Activated T-cell treated with anti-CD3 and anti-CD28 coated beads, Interleukin-2, amount 50 U/mL, for 72 hours (primary cell): ENCODE results near the gene LAPTM5. TPM values are rescaled to one million over a fixed set of nuclear protein-coding genes. Genes with fewer than 3 reads are reported as not detected.
A peak's percentile ranks its signal among the peaks of the same experiment; 100 is the strongest.

ENCODE experiments used
- ATAC-seq, 2 donors: fragments of 150-1000 bp; cut with Tn5 transposase; replicated peaks in 1 of 2; 2 replicates each; pipeline ENCODE4 v1.10.0; 2021; ENCODE audit warnings: moderate library complexity in 2 of 2, mild to moderate bottlenecking in 1 of 2
- DNase-seq, 2 donors: peaks; one replicate each; pipeline ENCODE4 v3.0.0; 2021 to 2022; ENCODE audit warnings: mixed read lengths in 1 of 2
- H3K27ac Mint-ChIP-seq: one replicate; pipeline ENCODE4 v1.8.0; 2022; ENCODE audit warnings: mild to moderate bottlenecking, moderate library complexity, mixed read lengths
- H3K27me3 Mint-ChIP-seq: one replicate; pipeline ENCODE4 v1.8.0; 2022; ENCODE audit warnings: low read depth, mixed read lengths
- H3K36me3 Mint-ChIP-seq, 2 donors: one replicate each; pipeline ENCODE4 v1.8.0; 2022; ENCODE audit warnings: mixed read lengths in 2 of 2, mild to moderate bottlenecking in 1 of 2; ENCODE audit not compliant: insufficient read depth in 2 of 2
- H3K4me1 Mint-ChIP-seq: one replicate; pipeline ENCODE4 v1.8.0; 2022; ENCODE audit warnings: low read depth, mixed read lengths
- H3K4me3 Mint-ChIP-seq, 2 donors: one replicate each; pipeline ENCODE4 v1.8.0; 2022; ENCODE audit warnings: mild to moderate bottlenecking in 2 of 2, mixed read lengths in 2 of 2, moderate library complexity in 2 of 2
- H3K9me3 Mint-ChIP-seq, 2 donors: one replicate each; pipeline ENCODE4 v1.8.0; 2022; ENCODE audit warnings: mixed read lengths in 2 of 2
- total RNA-seq, 2 donors: library from RNA; stranded (reverse); gene quantifications; one replicate each; pipeline ENCODE4 v1.2.3, GENCODE V29; 2022

LAPTM5 gene
- total RNA-seq, 2 donors from 2014 or later, result 220 to 281 TPM

DNA sequence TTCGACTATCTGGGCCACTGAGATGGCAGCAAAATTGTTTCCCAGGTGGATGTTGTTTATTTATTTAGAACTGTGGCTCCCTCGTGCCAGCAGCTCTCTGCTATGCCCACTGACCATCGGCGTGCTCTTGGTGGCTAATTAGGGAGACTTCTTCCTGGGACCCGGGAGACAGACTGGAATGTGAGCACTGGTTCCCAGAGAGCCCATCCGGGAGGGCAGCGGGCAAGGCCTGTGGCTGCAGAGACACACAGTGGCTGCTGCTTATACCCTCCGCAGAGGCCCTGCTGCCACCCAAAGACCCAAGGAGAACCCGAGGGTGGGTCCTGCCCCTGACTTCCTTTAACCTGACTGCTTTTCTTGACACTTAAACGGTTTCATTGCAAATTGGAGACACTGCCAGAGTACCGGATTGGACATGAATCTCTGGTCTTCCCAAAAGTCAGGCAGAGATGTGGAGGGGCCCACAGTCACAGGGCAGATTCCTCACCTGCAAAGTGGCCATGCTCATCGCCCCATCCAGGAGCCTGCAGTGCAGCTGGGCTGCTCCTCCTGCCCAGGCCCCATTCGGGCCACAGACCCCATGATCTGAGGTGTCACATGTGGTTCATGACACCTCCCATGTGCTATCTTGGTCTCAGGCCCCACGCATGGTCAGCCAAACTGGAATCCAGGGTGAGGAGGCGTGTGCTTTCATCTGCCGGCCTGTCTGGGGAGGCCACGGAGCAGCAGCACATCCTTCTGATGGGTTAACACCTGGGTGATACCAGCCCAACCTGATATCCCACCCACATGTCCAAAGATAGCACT, 28.5 kb downstream of the LAPTM5 start:
- no peak overlapping the region for H3K27ac Mint-ChIP-seq
- H3K27me3 Mint-ChIP-seq, result no peaks in the 10 kb centered on the region
- H3K4me1 Mint-ChIP-seq, result peaks cover 30% of the 10 kb centered on the region
- no peak for ATAC-seq
- peaks cover 2 to 10% of the 10 kb centered on the region in 2 donors for H3K36me3 Mint-ChIP-seq
- H3K9me3 Mint-ChIP-seq, result no peaks in the 10 kb centered on the region
- H3K4me3 Mint-ChIP-seq, result no peak overlapping the region
- no peak for DNase-seq

DNA sequence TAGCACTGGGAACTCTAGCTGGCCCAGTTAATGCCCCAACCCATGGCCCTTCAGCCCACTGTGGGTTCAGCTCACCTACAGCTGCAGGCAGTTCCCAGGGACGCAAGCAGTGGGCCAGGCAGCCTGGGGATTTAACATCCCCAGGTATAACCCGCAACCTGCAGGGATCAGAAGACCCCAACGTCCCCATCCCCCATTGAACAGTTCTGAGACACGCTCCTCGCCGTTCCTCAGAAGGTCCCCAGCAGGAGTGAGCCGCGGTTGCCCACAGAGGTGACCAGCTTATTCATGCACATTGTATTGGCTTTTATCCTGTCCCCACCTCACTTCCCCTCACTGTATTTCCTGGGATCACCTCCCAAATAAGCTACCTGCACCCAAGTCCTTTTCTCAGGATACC, 29.2 kb downstream of the LAPTM5 start:
- Mint-ChIP-seq H3K9me3 (no peaks in the 10 kb centered on the region), H3K4me3 (no peak overlapping the region), H3K27ac (no peak overlapping the region), H3K27me3 (no peaks in the 10 kb centered on the region), H3K4me1 (peaks cover 34% of the 10 kb centered on the region), H3K36me3 (peaks cover 1 to 9% of the 10 kb centered on the region in 2 donors)
- DNase-seq, result no peak
- no peak for ATAC-seq

DNA sequence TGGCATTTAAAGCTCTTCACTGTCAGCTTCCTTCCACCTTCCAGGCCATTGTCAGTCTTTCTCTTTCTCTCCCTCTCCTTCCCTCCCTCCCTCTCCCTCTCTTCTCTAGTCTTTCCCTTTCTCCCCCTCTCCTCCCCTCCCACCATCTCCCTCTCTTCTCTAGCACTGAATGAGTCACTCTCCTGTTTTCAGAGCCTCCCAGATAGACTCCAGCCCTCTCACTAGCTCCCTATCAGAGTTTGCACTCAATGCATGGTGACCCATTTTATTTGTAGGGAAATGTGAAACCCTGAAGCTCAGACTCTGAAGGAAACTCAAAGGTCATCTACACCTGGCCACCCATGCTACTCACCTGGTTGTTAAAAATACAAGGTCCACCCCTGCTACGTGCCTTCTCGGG, 29.8 kb downstream of the LAPTM5 start:
- peak overlapping the region; percentile 1 for H3K27ac Mint-ChIP-seq
- no peaks in the 10 kb centered on the region for H3K9me3 Mint-ChIP-seq
- H3K4me3 Mint-ChIP-seq, result no peak overlapping the region
- peaks cover 0 to 5% of the 10 kb centered on the region in 2 donors for H3K36me3 Mint-ChIP-seq
- ATAC-seq, result no peak
- peaks cover 34% of the 10 kb centered on the region for H3K4me1 Mint-ChIP-seq
- DNase-seq, result no peak
- no peaks in the 10 kb centered on the region for H3K27me3 Mint-ChIP-seq

DNA sequence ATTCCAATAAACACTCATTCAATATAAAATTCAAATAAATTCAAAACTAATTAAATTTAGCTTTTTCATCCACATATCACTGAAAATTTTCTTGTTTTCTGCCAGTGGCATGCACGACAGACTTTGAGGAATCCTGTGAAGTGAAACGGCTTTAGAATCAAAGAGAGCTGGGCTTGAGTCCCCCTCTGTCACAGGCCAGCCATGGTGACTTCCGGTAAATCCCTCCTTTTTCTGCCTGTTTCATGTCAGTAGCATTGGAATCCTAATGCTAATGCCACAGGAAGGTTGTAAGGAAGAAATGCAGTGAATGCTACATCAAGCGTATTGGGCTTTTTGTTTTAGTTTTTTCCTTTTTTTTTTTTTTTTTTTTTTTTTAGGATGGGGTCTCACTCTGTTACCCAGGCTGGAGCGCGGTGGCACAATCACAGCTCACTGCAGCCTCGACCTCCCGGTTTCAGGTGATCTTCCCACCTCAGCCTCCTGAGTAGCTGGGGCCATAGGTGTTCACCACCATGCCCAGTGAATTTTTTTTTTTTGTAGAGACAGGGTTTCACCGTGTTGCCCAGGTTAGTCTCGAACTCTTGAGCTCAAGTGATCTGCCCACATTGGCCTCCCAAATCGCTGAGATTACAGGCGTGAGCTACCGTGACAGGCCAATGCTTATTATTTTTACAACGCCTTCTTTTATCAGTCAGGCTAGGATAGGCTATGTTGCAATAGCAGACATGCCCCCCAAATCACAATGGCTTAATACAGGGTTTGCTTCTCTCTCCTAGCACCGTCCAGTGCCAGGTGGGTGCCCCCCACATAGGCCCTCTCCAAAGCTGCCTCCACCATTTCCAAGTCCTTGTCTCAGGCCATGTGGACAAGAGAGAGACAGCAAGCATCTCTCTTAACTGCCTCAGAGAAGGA, 30.5 kb downstream of the LAPTM5 start:
- ATAC-seq (no peak), DNase-seq (no peak)
- peaks cover 0 to 2% of the 10 kb centered on the region in 2 donors for H3K36me3 Mint-ChIP-seq
- H3K4me3 Mint-ChIP-seq, result no peak overlapping the region
- peak overlapping the region; percentile 1 for H3K27ac Mint-ChIP-seq
- no peaks in the 10 kb centered on the region for H3K9me3 Mint-ChIP-seq
- no peaks in the 10 kb centered on the region for H3K27me3 Mint-ChIP-seq
- H3K4me1 Mint-ChIP-seq, result peaks cover 29% of the 10 kb centered on the region

DNA sequence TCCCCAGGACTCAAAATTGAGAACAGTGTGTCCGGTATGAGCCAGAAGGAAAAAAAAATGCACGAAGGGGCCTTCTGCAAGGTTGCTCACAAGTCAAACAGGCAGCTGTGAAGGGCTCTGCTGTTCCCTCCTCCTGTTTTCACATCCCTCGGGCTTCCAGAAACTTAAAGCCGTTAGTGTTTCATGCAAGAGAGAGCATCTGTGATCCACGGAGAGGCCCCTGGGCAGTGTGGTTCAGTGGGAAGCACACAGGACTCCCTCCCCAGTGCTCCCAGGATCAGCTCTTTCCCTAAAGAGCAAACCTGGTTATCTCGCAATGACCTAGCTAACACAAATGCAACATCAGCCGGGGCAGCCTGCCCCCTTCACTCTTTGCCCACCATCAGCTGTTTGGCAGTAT, 31.3 kb downstream of the LAPTM5 start:
- Mint-ChIP-seq H3K9me3 (no peaks in the 10 kb centered on the region), H3K4me3 (no peak overlapping the region), H3K27me3 (no peaks in the 10 kb centered on the region), H3K27ac (no peak overlapping the region), H3K36me3 (peaks cover 0 to 2% of the 10 kb centered on the region in 2 donors), H3K4me1 (peaks cover 21% of the 10 kb centered on the region)
- no peak for ATAC-seq
- DNase-seq, result no peak

DNA sequence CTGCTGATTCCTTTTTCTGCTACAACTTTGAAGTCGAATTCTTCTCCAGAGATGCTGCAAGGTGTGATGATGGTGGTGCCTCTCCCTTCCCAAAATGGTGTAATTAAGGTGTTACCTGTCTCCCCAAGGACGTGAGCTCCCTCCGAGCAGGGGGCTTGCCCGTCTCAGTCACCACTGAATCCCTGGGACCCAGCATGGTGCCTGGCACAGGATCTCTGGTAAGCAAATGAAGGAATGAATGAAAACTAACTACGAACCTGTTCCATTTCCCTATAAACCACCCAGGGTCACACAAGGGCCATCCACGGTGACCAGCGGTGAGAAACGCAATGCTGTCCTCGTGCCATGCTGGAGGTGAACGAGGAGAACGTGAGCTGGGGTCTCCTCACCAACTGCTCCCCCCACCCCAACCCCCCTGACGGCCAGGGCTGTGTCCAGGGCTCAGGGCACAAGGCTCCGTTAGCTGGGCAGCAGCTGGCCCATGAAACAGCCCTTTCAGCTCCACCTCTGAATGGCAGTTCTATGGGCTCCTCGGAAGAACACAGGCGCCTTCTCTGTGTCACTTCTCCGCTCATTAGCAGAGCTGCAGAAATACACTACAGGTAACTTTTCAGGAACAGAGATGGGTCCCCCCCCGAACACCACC, 32.0 kb downstream of the LAPTM5 start:
- H3K36me3 Mint-ChIP-seq, result peaks cover 0 to 2% of the 10 kb centered on the region in 2 donors
- DNase-seq, result no peak
- ATAC-seq, result no peak
- H3K9me3 Mint-ChIP-seq, result no peaks in the 10 kb centered on the region
- H3K4me3 Mint-ChIP-seq, result no peak overlapping the region
- no peak overlapping the region for H3K27ac Mint-ChIP-seq
- no peaks in the 10 kb centered on the region for H3K27me3 Mint-ChIP-seq
- peaks cover 15% of the 10 kb centered on the region for H3K4me1 Mint-ChIP-seq

DNA sequence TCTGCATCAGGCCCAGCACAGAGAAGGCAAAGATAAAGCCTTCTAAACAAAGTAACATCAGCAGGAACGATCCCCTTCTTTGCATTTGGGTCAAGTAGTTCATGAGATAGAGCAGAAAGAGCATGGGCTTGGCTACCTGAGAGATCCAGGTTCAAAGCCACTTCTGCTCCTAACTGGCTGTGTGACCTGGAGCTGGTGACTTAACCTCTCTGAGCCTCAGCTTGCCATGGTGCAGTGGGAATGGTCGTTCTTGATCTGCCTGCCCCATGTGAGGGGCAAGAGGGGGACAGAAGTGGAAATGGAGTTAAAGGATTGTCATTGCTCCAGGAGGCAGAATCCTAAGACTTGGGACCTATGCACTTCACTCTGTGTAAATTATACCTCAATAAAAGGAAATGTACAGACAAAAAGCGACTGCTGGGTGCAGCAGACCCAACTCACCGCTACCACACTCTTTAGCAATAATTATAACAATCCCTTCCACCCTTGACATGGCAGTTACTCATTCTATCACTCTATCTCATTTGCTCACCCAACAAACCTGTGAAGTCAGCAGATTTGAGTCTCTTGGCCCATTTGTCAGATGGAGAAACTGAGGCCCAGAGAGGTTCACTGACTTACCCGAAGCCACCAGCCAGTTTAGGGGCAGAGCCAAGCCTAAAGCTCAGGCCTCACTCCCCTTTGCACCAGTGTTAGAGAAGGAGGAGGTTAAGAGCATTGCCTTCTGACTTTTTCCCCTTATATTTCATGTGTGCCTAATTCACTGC, 32.7 kb downstream of the LAPTM5 start:
- Mint-ChIP-seq H3K9me3 (no peaks in the 10 kb centered on the region), H3K4me3 (no peak overlapping the region), H3K27me3 (no peaks in the 10 kb centered on the region), H3K4me1 (peaks cover 22% of the 10 kb centered on the region), H3K27ac (no peak overlapping the region), H3K36me3 (peaks cover 0 to 2% of the 10 kb centered on the region in 2 donors)
- ATAC-seq, result no peak
- DNase-seq, result no peak

DNA sequence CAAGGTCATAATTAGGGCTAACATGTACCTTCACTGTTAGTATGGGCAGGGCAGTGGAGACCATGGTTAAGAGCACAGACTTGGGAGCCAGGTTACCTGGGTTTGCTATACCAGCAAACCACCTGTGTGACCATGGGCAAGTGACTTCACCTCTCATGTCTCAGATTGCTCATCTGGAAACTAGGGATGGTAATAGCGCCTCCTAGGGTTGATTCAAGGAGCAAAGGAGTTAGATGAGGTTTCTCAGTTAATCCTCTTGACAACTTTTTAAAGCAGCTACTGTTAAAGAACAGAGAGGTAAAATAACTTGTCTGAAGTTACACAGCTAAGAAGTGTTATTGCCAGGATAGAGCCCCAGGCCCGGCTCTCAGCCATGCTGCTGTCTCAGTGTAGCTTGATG, 33.4 kb downstream of the LAPTM5 start:
- Mint-ChIP-seq H3K27ac (no peak overlapping the region), H3K36me3 (peaks cover 0 to 2% of the 10 kb centered on the region in 2 donors)
- no peak for ATAC-seq

DNA sequence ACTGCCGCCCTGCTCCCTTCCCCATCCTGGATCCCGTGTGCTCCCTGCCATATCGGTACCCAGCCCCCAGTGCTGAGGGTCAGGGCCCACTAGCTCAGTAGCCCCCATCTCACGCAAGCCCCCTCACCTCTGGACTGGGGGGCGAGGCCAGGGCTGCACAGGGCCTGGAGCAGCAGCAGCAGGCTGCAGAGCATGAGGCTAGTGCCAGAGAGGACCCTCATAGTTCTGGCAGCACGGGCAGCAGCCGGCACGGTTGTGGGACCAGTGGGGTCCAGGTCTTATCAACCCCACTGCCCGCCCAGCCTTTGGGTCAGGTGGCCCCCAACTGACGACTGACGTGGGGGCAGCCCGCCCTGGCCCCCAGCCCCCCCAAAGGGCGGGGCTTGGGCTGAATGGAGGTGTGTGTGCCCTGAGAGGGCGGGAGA, 34.2 kb downstream of the LAPTM5 start, which contains the start of gene MATN1:
TSS of gene MATN1 (minus strand) at position 255 of the 425 bp plus-strand sequence. CDS start at position 221, 34 bp downstream.
- no peaks in the 10 kb centered on the region for H3K9me3 Mint-ChIP-seq
- no peak within 1 kb of the TSS for H3K4me3 Mint-ChIP-seq
- ATAC-seq, result no peak
- DNase-seq, result no peak
- H3K36me3 Mint-ChIP-seq, result peaks cover 0 to 2% of the 10 kb centered on the region in 2 donors
- no peaks in the 10 kb centered on the region for H3K27me3 Mint-ChIP-seq
- H3K27ac Mint-ChIP-seq, result no peak within 1 kb of the TSS
- peaks cover 27% of the 10 kb centered on the region for H3K4me1 Mint-ChIP-seq

More for the DNA sequence above, 33.4 kb downstream of the LAPTM5 start:
- no peaks in the 10 kb centered on the region for H3K9me3 Mint-ChIP-seq
- H3K4me3 Mint-ChIP-seq, result no peak overlapping the region
- H3K27me3 Mint-ChIP-seq, result no peaks in the 10 kb centered on the region
- no peak for DNase-seq
- H3K4me1 Mint-ChIP-seq, result peaks cover 27% of the 10 kb centered on the region

DNA sequence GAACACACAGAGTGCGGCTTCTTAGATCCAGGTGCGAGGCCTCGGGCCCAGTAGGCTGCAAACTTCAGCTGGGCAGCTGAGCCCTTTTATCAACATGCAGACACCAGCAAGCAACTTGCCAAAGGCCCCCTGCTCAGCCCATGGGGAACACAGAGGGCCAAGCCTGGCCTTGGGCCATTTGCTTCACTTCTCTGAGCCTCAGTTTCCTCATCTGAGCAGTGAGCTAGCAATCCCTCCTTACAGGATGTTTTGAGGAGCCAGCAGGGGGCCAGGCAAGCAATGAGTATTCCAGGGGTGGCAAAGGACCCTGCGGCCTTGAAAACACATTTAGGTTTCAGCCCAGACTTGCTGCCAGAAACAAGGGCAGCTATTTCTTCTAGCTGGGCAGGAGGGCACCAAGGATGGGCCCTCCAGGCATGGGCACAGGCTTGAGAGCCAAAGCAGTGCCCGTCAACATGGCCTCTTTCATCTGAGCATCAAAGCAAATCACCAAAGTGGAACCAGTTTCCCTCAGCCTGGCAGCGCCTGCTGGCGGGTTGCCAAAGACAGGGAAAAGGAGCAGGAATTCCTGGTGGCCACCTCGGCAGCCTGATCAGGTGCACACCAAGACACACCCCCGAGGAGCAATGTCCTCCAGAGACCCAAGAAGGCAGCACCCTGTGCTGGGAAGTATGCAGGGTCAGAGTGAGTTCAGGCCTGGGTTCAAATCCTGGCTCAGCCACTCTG, 35.6 kb downstream of the LAPTM5 start:
- Mint-ChIP-seq H3K4me3 (no peak overlapping the region), H3K4me1 (peaks cover 33% of the 10 kb centered on the region), H3K27ac (no peak overlapping the region), H3K9me3 (no peaks in the 10 kb centered on the region), H3K27me3 (no peaks in the 10 kb centered on the region), H3K36me3 (peaks cover 0 to 4% of the 10 kb centered on the region in 2 donors)
- no peak for ATAC-seq
- no peak for DNase-seq

DNA sequence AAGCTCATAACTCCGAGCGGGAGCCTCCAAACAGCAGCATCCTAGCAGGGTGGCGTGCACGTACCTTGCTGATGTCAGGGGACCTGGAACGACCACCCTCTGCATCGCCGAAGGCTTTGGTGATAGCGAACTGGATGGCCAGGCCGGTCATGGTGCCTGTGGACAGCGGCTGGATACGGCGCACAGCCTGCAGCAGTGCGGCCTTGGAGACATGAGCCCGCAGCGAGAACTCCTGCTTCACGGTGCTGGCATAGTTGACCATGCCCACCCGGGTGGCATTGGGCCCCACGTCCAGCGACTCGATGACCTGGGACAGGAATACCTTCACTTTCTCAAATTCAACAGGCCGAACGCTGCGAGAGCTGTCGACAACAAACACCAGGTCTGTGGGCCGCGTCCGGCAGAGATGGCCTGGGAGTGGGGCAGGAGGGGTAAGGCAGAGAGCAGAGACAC, 36.2 kb downstream of the LAPTM5 start:
- Mint-ChIP-seq H3K27ac (no peak overlapping the region), H3K4me1 (peaks cover 33% of the 10 kb centered on the region), H3K9me3 (no peaks in the 10 kb centered on the region), H3K27me3 (no peaks in the 10 kb centered on the region), H3K4me3 (no peak overlapping the region), H3K36me3 (peaks cover 0 to 4% of the 10 kb centered on the region in 2 donors)
- ATAC-seq, result no peak
- DNase-seq, result no peak
